Activated T-cell treated with anti-CD3 and anti-CD28 coated beads, Interleukin-2, amount 50 U/mL, for 72 hours (primary cell): ENCODE measurements around the gene SCN1A. TPM values are rescaled to one million over a fixed set of nuclear protein-coding genes. Genes with fewer than 3 reads are reported as not detected.
"Not testable (repeated sequence)": the region's sequence is repeated elsewhere in the genome, so short reads cannot be mapped to it uniquely, and the experiment has no call there.

ENCODE experiments used
- ATAC-seq, 2 donors: fragments of 150-1000 bp; cut with Tn5 transposase; replicated peaks in 1 of 2; 2 replicates each; pipeline ENCODE4 v1.10.0; 2021; ENCODE audit warnings: moderate library complexity in 2 of 2, mild to moderate bottlenecking in 1 of 2
- DNase-seq, 2 donors: peaks; one replicate each; pipeline ENCODE4 v3.0.0; 2021 to 2022; ENCODE audit warnings: mixed read lengths in 1 of 2
- H3K27ac Mint-ChIP-seq: one replicate; pipeline ENCODE4 v1.8.0; 2022; ENCODE audit warnings: mild to moderate bottlenecking, moderate library complexity, mixed read lengths
- H3K27me3 Mint-ChIP-seq: one replicate; pipeline ENCODE4 v1.8.0; 2022; ENCODE audit warnings: low read depth, mixed read lengths
- H3K36me3 Mint-ChIP-seq, 2 donors: one replicate each; pipeline ENCODE4 v1.8.0; 2022; ENCODE audit warnings: mixed read lengths in 2 of 2, mild to moderate bottlenecking in 1 of 2; ENCODE audit not compliant: insufficient read depth in 2 of 2
- H3K4me1 Mint-ChIP-seq: one replicate; pipeline ENCODE4 v1.8.0; 2022; ENCODE audit warnings: low read depth, mixed read lengths
- H3K4me3 Mint-ChIP-seq, 2 donors: one replicate each; pipeline ENCODE4 v1.8.0; 2022; ENCODE audit warnings: mild to moderate bottlenecking in 2 of 2, mixed read lengths in 2 of 2, moderate library complexity in 2 of 2
- H3K9me3 Mint-ChIP-seq, 2 donors: one replicate each; pipeline ENCODE4 v1.8.0; 2022; ENCODE audit warnings: mixed read lengths in 2 of 2
- total RNA-seq, 2 donors: library from RNA; stranded (reverse); gene quantifications; one replicate each; pipeline ENCODE4 v1.2.3, GENCODE V29; 2022

The SCN1A gene
- total RNA-seq, 2 donors from 2014 or later: not detected

DNA sequence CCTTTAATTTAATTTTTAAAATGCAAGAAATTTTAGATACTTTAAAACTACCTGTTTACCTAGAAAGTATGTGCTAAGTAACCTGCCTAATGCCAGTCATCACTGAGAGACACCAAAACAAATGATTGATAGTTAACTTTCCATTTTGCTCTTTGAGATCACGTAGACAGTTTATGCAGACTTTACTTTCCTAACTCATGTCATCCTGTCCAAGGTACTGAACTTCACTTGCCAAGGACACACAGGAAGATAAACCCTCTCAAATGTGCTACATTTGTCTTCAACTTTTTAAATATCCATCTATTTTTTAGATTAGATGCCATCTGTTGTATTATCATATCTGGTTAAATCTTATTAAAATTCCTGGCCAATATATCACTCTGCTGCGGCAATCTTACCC lies 20.1 kb upstream of the SCN1A start:
- no peak for ATAC-seq
- H3K36me3 Mint-ChIP-seq: no peaks in the 10 kb centered on the region
- no peak overlapping the region for H3K27ac Mint-ChIP-seq
- H3K9me3 Mint-ChIP-seq: no peaks in the 10 kb centered on the region
- DNase-seq: no peak
- no peaks in the 10 kb centered on the region for H3K4me1 Mint-ChIP-seq
- peaks cover 6% of the 10 kb centered on the region for H3K27me3 Mint-ChIP-seq
- H3K4me3 Mint-ChIP-seq: no peak overlapping the region

DNA sequence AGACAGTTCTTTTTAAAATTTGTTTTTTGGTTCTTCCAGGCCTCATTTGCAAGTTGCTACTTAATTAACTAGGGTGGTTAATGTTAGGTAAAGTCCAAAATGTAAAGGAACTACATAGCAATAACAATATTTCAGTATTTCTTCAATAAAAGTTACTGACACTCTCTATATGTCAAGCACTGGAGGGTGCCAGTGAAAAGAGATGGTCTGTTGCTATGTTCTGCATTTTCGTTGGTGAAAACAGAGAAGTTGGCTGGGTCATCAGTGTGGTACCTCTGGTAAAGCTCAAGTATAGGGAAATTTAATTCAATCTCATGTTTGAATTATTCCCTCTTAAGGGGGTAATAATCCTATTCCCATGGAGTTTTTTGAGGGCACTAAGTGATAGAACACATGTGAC lies 16.3 kb upstream of the SCN1A start:
- Mint-ChIP-seq H3K4me1 (no peaks in the 10 kb centered on the region), H3K36me3 (no peaks in the 10 kb centered on the region), H3K4me3 (no peak overlapping the region), H3K27ac (no peak overlapping the region), H3K27me3 (peaks cover 6% of the 10 kb centered on the region), H3K9me3 (no peaks in the 10 kb centered on the region)
- ATAC-seq (no peak), DNase-seq (no peak)

DNA sequence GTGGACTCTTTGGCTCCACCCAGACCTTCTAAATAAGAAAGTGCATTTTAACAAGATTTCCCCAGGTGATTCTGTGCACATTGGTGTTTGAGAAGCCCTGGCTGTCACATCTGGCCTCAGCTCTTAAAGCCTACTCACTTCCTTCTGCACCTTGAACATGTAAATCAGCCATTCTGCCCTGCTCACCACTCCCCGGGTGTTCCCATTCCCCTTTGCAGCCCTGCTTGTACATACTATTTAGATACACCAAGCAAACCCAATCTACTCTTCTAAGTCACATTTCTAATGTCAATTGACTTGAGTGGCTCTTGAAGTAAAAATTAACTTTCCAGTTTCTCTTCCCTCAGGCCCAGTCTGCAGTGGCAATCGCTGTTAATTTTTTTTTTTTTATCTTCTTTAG lies 13.1 kb upstream of the SCN1A start:
- DNase-seq: no peak
- no peaks in the 10 kb centered on the region for H3K9me3 Mint-ChIP-seq
- ATAC-seq: no peak
- no peak overlapping the region for H3K27ac Mint-ChIP-seq
- no peaks in the 10 kb centered on the region for H3K36me3 Mint-ChIP-seq
- no peaks in the 10 kb centered on the region for H3K27me3 Mint-ChIP-seq
- H3K4me3 Mint-ChIP-seq: no peak overlapping the region
- H3K4me1 Mint-ChIP-seq: no peaks in the 10 kb centered on the region

DNA sequence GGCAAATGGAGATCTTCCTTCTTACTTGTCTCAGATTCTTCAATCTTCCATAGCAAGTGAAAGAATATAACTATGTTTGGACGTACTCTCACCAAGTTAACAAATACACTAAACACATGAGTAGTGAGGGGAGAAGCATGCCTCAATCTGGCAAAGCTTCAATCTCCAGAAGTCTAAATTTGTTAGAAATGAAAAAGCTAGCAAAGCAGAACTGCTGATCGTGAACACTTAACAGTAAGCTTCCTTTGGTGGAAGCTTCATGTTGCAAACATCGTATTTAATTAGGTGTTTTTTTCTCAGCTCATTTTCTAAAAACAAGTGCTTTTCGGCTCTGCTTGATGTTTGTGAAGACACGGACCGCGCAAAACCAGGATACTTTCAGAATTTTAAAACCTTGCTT lies 12.7 kb upstream of the SCN1A start:
- DNase-seq (no peak), ATAC-seq (no peak)
- Mint-ChIP-seq H3K4me1 (no peaks in the 10 kb centered on the region), H3K27me3 (no peaks in the 10 kb centered on the region), H3K9me3 (no peaks in the 10 kb centered on the region), H3K36me3 (no peaks in the 10 kb centered on the region), H3K4me3 (no peak overlapping the region), H3K27ac (no peak overlapping the region)

DNA sequence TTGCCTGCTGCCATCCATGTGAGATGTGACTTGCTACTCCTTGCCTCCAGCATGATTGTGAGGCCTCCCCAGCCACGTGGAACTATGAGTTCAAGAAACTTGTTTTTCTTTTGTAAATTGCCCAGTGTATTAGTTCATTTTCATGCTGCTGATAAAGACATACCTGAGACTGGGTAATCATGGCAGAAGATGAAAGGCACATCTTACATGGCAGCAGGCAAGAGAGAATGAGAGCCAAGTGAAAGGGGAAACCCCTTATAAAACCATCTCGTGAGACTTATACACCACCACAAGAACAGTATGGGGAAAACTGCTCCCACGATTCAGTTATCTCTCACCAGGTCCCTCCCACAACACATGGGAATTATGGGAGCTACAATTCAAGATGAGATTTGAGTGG lies 11.7 kb upstream of the SCN1A start:
- H3K4me3 Mint-ChIP-seq: not testable (repeated sequence)

DNA sequence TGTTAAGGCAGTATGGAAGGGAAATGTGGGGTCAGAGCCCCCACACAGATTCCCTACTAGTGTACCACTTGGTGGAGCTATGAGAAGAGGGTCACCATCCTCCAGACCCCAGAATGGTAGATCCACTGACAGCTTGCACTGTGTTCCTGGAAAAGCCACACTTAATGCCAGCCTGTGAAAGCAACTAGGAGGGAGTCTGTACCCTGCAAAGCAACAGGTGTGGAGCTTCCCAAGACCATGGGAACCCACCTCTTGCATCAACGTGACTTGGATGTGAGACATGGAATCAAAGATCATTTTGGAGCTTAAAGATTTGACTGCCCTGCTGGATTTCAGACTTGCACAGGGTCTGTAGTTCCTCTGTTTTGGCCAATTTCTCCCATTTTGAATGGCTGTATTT lies 10.8 kb upstream of the SCN1A start:
- ATAC-seq (no peak), DNase-seq (no peak)
- H3K27ac Mint-ChIP-seq: no peak overlapping the region
- H3K9me3 Mint-ChIP-seq: no peaks in the 10 kb centered on the region
- H3K4me1 Mint-ChIP-seq: no peaks in the 10 kb centered on the region
- no peak overlapping the region for H3K4me3 Mint-ChIP-seq
- H3K27me3 Mint-ChIP-seq: no peaks in the 10 kb centered on the region
- no peaks in the 10 kb centered on the region for H3K36me3 Mint-ChIP-seq

More for the DNA sequence above, 11.7 kb upstream of the SCN1A start:
- not testable (repeated sequence) for H3K9me3 Mint-ChIP-seq, DNase-seq, ATAC-seq, H3K27me3 Mint-ChIP-seq, H3K36me3 Mint-ChIP-seq, H3K27ac Mint-ChIP-seq, H3K4me1 Mint-ChIP-seq

DNA sequence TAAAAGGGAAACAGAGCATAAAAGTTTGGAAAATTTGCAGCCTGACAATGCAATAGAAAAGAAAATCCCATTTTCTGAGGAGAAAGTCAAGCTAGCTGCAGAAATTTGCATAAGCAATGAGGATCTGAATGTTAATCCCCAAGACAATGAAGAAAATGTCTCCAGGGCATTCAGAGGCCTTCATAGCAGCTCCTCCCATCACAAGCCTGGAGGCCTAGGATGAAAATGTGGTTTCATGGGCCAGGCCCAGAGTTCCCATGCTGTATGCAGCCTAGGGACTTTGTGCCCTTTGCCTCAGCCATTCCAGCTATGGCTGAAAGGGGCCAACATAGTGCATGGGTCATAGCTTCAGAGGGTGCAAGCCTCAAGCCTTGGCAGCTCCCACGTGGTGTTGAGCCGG lies 10.3 kb upstream of the SCN1A start:
- Mint-ChIP-seq H3K9me3 (no peaks in the 10 kb centered on the region), H3K4me3 (no peak overlapping the region), H3K4me1 (no peaks in the 10 kb centered on the region), H3K27me3 (no peaks in the 10 kb centered on the region), H3K27ac (no peak overlapping the region), H3K36me3 (no peaks in the 10 kb centered on the region)
- DNase-seq (no peak), ATAC-seq (no peak)

DNA sequence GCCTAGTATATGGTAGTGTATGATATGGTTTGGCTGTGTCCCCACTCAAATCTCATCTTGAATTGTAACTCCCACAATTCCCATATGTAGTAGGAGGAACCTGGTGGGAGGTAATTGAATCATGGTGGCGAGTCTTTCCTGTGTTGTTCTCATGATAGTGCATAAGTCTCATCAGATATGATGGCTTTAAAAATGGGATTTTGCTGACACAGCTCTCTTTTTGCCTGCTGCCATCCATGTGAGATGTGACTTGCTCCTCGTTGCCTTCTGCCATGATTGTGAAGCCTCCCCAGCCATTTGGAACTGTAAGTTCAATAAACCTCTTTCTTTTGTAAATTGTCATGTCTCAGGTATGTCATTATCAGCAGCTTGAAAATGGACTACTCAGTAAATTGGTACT lies 9.5 kb upstream of the SCN1A start:
- H3K4me1 Mint-ChIP-seq: no peaks in the 10 kb centered on the region
- no peaks in the 10 kb centered on the region for H3K36me3 Mint-ChIP-seq
- H3K27me3 Mint-ChIP-seq: no peaks in the 10 kb centered on the region
- ATAC-seq (no peak), DNase-seq (no peak)
- H3K9me3 Mint-ChIP-seq: no peaks in the 10 kb centered on the region
- H3K27ac Mint-ChIP-seq: no peak overlapping the region
- H3K4me3 Mint-ChIP-seq: no peak overlapping the region

DNA sequence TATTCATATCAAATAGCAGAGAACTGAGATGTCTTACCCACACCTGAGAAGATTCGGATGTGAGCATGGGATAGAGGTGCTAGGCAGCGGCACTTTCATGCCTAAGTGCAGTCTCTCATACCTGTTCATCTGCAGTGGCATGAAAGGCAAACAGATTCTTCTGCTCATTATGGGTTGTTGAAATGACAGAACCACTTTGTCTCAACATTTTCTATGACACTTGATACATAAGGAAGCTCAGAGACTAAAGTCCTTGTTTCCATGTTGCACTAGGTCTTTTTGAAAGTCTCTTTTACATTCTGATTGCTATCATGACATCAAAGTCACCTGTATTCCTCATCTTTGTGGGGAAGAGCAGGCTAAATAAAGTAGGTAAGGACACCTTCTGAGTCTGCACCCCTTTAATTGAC lies 8.0 kb upstream of the SCN1A start:
- ATAC-seq (no peak), DNase-seq (no peak)
- no peaks in the 10 kb centered on the region for H3K4me1 Mint-ChIP-seq
- H3K4me3 Mint-ChIP-seq: no peak overlapping the region
- no peak overlapping the region for H3K27ac Mint-ChIP-seq
- no peaks in the 10 kb centered on the region for H3K36me3 Mint-ChIP-seq
- H3K27me3 Mint-ChIP-seq: peaks cover 8% of the 10 kb centered on the region
- H3K9me3 Mint-ChIP-seq: no peaks in the 10 kb centered on the region

DNA sequence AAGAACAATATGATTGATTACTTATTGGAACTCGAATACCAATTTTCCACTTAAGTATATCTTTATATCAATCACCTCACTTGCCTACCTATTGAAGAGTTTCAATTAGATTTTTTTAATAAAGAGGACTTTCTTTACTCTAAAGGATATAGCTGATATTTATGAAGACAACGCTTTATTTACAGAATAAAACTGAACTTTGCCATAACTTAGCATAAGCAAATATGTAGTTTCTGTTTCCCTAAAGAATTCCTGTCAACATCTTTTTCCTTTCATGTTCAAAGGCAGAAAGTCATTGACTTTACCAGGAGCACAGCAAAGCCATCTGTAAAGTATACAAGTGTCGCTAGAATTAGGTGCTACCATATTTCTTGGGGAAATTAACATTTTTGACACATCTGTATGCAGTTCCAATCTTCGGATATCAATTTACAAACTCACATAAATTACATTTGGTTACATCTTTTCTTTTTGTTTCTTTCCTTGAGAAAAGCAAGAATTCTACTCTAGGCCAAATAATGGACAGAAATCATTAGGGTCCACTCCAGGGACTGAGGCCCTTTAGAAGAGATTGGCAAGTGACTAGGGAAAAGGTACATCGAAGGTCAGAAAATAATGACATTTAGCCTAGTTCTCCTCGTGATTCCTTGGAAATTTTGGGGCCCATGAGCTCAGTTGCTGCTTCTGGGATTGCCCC lies 7.5 kb upstream of the SCN1A start:
- peaks cover 11% of the 10 kb centered on the region for H3K27me3 Mint-ChIP-seq

DNA sequence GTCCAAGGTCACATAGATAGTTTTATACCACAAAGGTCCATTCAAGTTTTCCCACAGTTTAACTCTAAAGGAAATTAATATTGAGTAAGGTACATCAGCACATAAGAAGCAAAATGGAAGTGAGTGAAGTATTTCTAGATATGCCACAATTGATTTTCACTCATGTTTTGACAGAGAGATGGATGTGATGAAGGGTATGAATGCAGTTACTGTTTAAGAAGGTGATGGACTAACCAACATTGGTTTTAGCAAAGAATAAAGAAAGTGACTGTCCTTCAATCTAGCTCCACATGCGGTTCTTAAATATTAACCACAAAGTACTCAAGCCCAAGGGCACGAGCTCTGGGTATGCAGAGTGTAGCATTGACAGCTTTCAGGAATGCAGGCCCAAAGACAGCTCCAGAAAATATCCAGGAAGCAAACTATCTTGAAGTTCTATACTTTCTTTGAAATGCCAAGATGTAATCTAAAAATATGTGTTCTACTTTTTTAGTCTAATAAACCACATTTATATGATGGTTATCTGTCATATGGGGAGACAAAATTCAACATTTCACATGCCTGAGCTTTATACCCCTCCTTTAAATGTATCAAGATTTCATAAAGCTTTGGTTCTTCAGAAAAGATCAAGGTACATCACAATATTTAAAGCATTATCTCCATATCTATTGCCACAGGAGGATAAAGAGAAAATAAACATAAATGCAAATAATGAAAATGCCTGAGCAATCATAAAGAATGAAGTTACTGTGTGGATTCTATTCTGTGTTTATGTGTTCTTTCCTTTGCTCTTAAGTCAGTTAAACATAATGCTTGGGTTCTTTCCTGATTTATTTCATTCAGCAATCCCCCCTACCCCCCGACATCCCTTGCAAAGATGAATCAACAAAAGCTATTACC lies 6.7 kb upstream of the SCN1A start:
- no peak for ATAC-seq
- H3K4me1 Mint-ChIP-seq: no peaks in the 10 kb centered on the region

More for the DNA sequence above, 7.5 kb upstream of the SCN1A start:
- Mint-ChIP-seq H3K27ac (no peak overlapping the region), H3K4me1 (no peaks in the 10 kb centered on the region), H3K36me3 (no peaks in the 10 kb centered on the region), H3K4me3 (no peak overlapping the region), H3K9me3 (no peaks in the 10 kb centered on the region)
- ATAC-seq (no peak), DNase-seq (no peak)

DNA sequence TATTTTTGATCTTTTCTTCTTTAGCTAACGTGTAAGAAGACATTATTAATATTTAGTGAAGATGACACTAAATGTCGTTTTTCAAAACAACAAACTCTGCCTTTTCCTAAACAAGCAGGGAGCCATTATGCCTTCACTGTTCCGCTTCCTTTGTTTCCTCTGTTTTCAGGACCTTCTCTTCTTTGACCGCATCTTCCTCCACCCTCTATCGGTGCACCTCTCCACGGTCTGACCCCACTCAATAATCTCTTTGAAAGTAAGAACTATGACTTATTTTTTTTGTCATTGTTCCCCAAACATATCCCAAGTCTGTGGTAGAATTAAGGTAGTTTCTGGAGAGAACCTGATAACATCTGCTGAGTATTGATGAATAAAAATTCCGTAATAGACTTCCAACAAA lies 5.8 kb upstream of the SCN1A start:
- ATAC-seq (no peak), DNase-seq (no peak)
- H3K36me3 Mint-ChIP-seq: no peaks in the 10 kb centered on the region
- H3K27me3 Mint-ChIP-seq: peaks cover 16% of the 10 kb centered on the region
- no peak overlapping the region for H3K4me3 Mint-ChIP-seq
- no peaks in the 10 kb centered on the region for H3K9me3 Mint-ChIP-seq
- H3K4me1 Mint-ChIP-seq: no peaks in the 10 kb centered on the region
- no peak overlapping the region for H3K27ac Mint-ChIP-seq

More for the DNA sequence above, 6.7 kb upstream of the SCN1A start:
- Mint-ChIP-seq H3K27me3 (peaks cover 16% of the 10 kb centered on the region), H3K27ac (no peak overlapping the region), H3K9me3 (no peaks in the 10 kb centered on the region), H3K36me3 (no peaks in the 10 kb centered on the region), H3K4me3 (no peak overlapping the region)
- no peak for DNase-seq

DNA sequence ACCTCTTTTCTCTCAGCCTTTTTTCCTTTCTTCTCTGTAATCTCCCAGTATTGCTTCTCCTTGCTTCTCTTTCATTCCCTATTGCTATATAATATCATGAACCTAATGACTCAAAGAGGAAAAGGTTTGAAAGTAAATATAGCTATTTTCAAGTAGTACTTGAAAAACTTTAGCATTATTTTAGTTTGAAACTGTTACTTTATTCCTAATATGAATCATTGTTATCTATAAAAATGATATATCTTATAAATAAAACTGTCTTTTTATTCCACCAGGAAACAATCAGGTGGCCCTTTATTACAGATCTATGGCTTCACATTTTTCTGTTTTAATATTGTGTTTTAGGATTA lies 311 bp upstream of the SCN1A start:
- H3K36me3 Mint-ChIP-seq: no peaks in the 10 kb centered on the region
- no peaks in the 10 kb centered on the region for H3K4me1 Mint-ChIP-seq

More for the DNA sequence above, 311 bp upstream of the SCN1A start:
- no peak overlapping the region for H3K27ac Mint-ChIP-seq
- H3K9me3 Mint-ChIP-seq: no peaks in the 10 kb centered on the region
- ATAC-seq (no peak), DNase-seq (no peak)
- H3K4me3 Mint-ChIP-seq: no peak overlapping the region
- peaks cover 16% of the 10 kb centered on the region for H3K27me3 Mint-ChIP-seq
